Activated T-helper 17 cell treated with anti-CD3 and anti-CD28 coated beads, Interleukin-2, amount 50 U/mL, for 72 hours (primary cell): Measurements from ENCODE around the gene LSM10. TPM values are rescaled to one million over a fixed set of nuclear protein-coding genes. Genes with fewer than 3 reads are reported as not detected.
A peak's percentile ranks its signal among the peaks of the same experiment; 100 is the strongest.

ENCODE experiments used
- ATAC-seq: fragments of 150-1000 bp; cut with Tn5 transposase; replicated peaks from 2 replicates; pipeline ENCODE4 v1.10.0; 2021; ENCODE audit warnings: mild to moderate bottlenecking, moderate library complexity
- H3K27ac Mint-ChIP-seq: one replicate; pipeline ENCODE4 v1.8.0; 2022; ENCODE audit warnings: mixed read lengths
- H3K27me3 Mint-ChIP-seq: one replicate; pipeline ENCODE4 v1.8.0; 2022; ENCODE audit warnings: mixed read lengths
- H3K36me3 Mint-ChIP-seq: one replicate; pipeline ENCODE4 v1.8.0; 2022; ENCODE audit warnings: low read depth, mild to moderate bottlenecking, mixed read lengths
- H3K4me1 Mint-ChIP-seq: one replicate; pipeline ENCODE4 v1.8.0; 2022; ENCODE audit warnings: mixed read lengths
- H3K4me3 Mint-ChIP-seq: one replicate; pipeline ENCODE4 v1.8.0; 2022; ENCODE audit warnings: mild to moderate bottlenecking, mixed read lengths
- H3K9me3 Mint-ChIP-seq: one replicate; pipeline ENCODE4 v1.8.0; 2022; ENCODE audit warnings: mixed read lengths
- total RNA-seq, 2 donors: library from RNA; stranded (reverse); gene quantifications; one replicate each; pipeline ENCODE4 v1.2.3, GENCODE V29; 2022

LSM10 gene
- total RNA-seq, 2 donors from 2014 or later, result 24.6 to 59.6 TPM

GRCh38 chr1:36359383-36359782, 38.3 kb downstream of the LSM10 start:
- no peak for ATAC-seq
- Mint-ChIP-seq H3K36me3 (peaks cover 78% of the 10 kb centered on the region), H3K27ac (peak overlapping the region; percentile 95), H3K4me1 (peaks cover 6% of the 10 kb centered on the region), H3K9me3 (no peaks in the 10 kb centered on the region), H3K27me3 (no peaks in the 10 kb centered on the region), H3K4me3 (peak overlapping the region; percentile 61)

GRCh38 chr1:36358514-36359084, 39.1 kb downstream of the LSM10 start:
- peak overlapping the region; percentile 95 for H3K27ac Mint-ChIP-seq

GRCh38 chr1:36355811-36356210, 41.9 kb downstream of the LSM10 start:
- H3K4me3 Mint-ChIP-seq, result no peak overlapping the region
- no peak for ATAC-seq
- H3K9me3 Mint-ChIP-seq, result no peaks in the 10 kb centered on the region
- H3K4me1 Mint-ChIP-seq, result peaks cover 20% of the 10 kb centered on the region
- H3K36me3 Mint-ChIP-seq, result peaks cover 74% of the 10 kb centered on the region
- no peaks in the 10 kb centered on the region for H3K27me3 Mint-ChIP-seq
- H3K27ac Mint-ChIP-seq, result no peak overlapping the region

More at GRCh38 chr1:36358514-36359084, 39.1 kb downstream of the LSM10 start:
- H3K9me3 Mint-ChIP-seq, result no peaks in the 10 kb centered on the region
- H3K27me3 Mint-ChIP-seq, result no peaks in the 10 kb centered on the region
- peaks cover 6% of the 10 kb centered on the region for H3K4me1 Mint-ChIP-seq
- ATAC-seq, result no peak
- peaks cover 86% of the 10 kb centered on the region for H3K36me3 Mint-ChIP-seq
- no peak overlapping the region for H3K4me3 Mint-ChIP-seq

- peak overlapping the region; percentile 54 for H3K27ac Mint-ChIP-seq
- peaks cover 18% of the 10 kb centered on the region for H3K4me1 Mint-ChIP-seq
- no peaks in the 10 kb centered on the region for H3K27me3 Mint-ChIP-seq
- H3K4me3 Mint-ChIP-seq, result no peak overlapping the region
- ATAC-seq, result no peak
- peaks cover 71% of the 10 kb centered on the region for H3K36me3 Mint-ChIP-seq
- H3K9me3 Mint-ChIP-seq, result no peaks in the 10 kb centered on the region
Measured at GRCh38 chr1:36354486-36354885, 43.2 kb downstream of the LSM10 start.

- Mint-ChIP-seq H3K4me1 (peaks cover 18% of the 10 kb centered on the region), H3K27me3 (no peaks in the 10 kb centered on the region), H3K27ac (peak overlapping the region; percentile 34), H3K36me3 (peaks cover 64% of the 10 kb centered on the region), H3K4me3 (no peak overlapping the region), H3K9me3 (no peaks in the 10 kb centered on the region)
- ATAC-seq, result no peak
Measured at GRCh38 chr1:36352910-36353878, 44.5 kb downstream of the LSM10 start.

- no peak overlapping the region for H3K4me3 Mint-ChIP-seq
- ATAC-seq, result no peak
- H3K36me3 Mint-ChIP-seq, result peaks cover 64% of the 10 kb centered on the region
- no peaks in the 10 kb centered on the region for H3K27me3 Mint-ChIP-seq
- peak overlapping the region; percentile 34 for H3K27ac Mint-ChIP-seq
- H3K4me1 Mint-ChIP-seq, result peaks cover 18% of the 10 kb centered on the region
- H3K9me3 Mint-ChIP-seq, result no peaks in the 10 kb centered on the region
Measured at GRCh38 chr1:36352125-36352909, 45.4 kb downstream of the LSM10 start.

- H3K9me3 Mint-ChIP-seq, result no peaks in the 10 kb centered on the region
- H3K27ac Mint-ChIP-seq, result peak overlapping the region; percentile 81
- H3K36me3 Mint-ChIP-seq, result peaks cover 65% of the 10 kb centered on the region
- H3K27me3 Mint-ChIP-seq, result no peaks in the 10 kb centered on the region
- peak overlapping the region; percentile 58 for H3K4me3 Mint-ChIP-seq
- peak; percentile 16 for ATAC-seq
- H3K4me1 Mint-ChIP-seq, result peaks cover 18% of the 10 kb centered on the region
Measured at GRCh38 chr1:36351227-36351977, 46.3 kb downstream of the LSM10 start.

GRCh38 chr1:36350659-36351226, 47.0 kb downstream of the LSM10 start:
- peak overlapping the region; percentile 58 for H3K4me3 Mint-ChIP-seq
- H3K36me3 Mint-ChIP-seq, result peaks cover 64% of the 10 kb centered on the region

GRCh38 chr1:36349839-36350238, 47.9 kb downstream of the LSM10 start:
- no peak overlapping the region for H3K27ac Mint-ChIP-seq

More at GRCh38 chr1:36350659-36351226, 47.0 kb downstream of the LSM10 start:
- H3K4me1 Mint-ChIP-seq, result peaks cover 18% of the 10 kb centered on the region
- ATAC-seq, result peak; percentile 93
- no peaks in the 10 kb centered on the region for H3K9me3 Mint-ChIP-seq
- H3K27ac Mint-ChIP-seq, result peak overlapping the region; percentile 81
- H3K27me3 Mint-ChIP-seq, result no peaks in the 10 kb centered on the region

GRCh38 chr1:36349241-36349671, 48.5 kb downstream of the LSM10 start:
- no peaks in the 10 kb centered on the region for H3K27me3 Mint-ChIP-seq
- no peak overlapping the region for H3K4me3 Mint-ChIP-seq
- H3K36me3 Mint-ChIP-seq, result peaks cover 66% of the 10 kb centered on the region
- H3K27ac Mint-ChIP-seq, result no peak overlapping the region
- no peaks in the 10 kb centered on the region for H3K9me3 Mint-ChIP-seq
- peaks cover 18% of the 10 kb centered on the region for H3K4me1 Mint-ChIP-seq
- no peak for ATAC-seq

More at GRCh38 chr1:36349839-36350238, 47.9 kb downstream of the LSM10 start:
- Mint-ChIP-seq H3K27me3 (no peaks in the 10 kb centered on the region), H3K36me3 (peaks cover 66% of the 10 kb centered on the region), H3K4me1 (peaks cover 18% of the 10 kb centered on the region), H3K9me3 (no peaks in the 10 kb centered on the region), H3K4me3 (peak overlapping the region; percentile 58)
- ATAC-seq, result no peak

GRCh38 chr1:36346741-36347370, 50.9 kb downstream of the LSM10 start:
- no peak overlapping the region for H3K4me3 Mint-ChIP-seq
- H3K9me3 Mint-ChIP-seq, result no peaks in the 10 kb centered on the region
- ATAC-seq, result no peak
- H3K27ac Mint-ChIP-seq, result no peak overlapping the region
- H3K4me1 Mint-ChIP-seq, result peaks cover 10% of the 10 kb centered on the region
- H3K36me3 Mint-ChIP-seq, result peaks cover 69% of the 10 kb centered on the region
- H3K27me3 Mint-ChIP-seq, result no peaks in the 10 kb centered on the region

GRCh38 chr1:36345353-36345752, 52.4 kb downstream of the LSM10 start:
- ATAC-seq, result no peak
- Mint-ChIP-seq H3K27ac (no peak overlapping the region), H3K4me3 (no peak overlapping the region), H3K4me1 (peaks cover 2% of the 10 kb centered on the region), H3K9me3 (no peaks in the 10 kb centered on the region), H3K36me3 (peaks cover 79% of the 10 kb centered on the region), H3K27me3 (no peaks in the 10 kb centered on the region)

GRCh38 chr1:36344395-36344680, 53.4 kb downstream of the LSM10 start:
- no peak for ATAC-seq
- H3K27ac Mint-ChIP-seq, result peak overlapping the region; percentile 61
- H3K9me3 Mint-ChIP-seq, result no peaks in the 10 kb centered on the region
- H3K4me3 Mint-ChIP-seq, result no peak overlapping the region
- H3K36me3 Mint-ChIP-seq, result peaks cover 84% of the 10 kb centered on the region
- H3K27me3 Mint-ChIP-seq, result no peaks in the 10 kb centered on the region
- no peaks in the 10 kb centered on the region for H3K4me1 Mint-ChIP-seq
